ENCODE data around the gene OMP.
"Not testable (repeated sequence)": the region's sequence is repeated elsewhere in the genome, so short reads cannot be mapped to it uniquely, and the experiment has no call there.

Gene OMP

DNA sequence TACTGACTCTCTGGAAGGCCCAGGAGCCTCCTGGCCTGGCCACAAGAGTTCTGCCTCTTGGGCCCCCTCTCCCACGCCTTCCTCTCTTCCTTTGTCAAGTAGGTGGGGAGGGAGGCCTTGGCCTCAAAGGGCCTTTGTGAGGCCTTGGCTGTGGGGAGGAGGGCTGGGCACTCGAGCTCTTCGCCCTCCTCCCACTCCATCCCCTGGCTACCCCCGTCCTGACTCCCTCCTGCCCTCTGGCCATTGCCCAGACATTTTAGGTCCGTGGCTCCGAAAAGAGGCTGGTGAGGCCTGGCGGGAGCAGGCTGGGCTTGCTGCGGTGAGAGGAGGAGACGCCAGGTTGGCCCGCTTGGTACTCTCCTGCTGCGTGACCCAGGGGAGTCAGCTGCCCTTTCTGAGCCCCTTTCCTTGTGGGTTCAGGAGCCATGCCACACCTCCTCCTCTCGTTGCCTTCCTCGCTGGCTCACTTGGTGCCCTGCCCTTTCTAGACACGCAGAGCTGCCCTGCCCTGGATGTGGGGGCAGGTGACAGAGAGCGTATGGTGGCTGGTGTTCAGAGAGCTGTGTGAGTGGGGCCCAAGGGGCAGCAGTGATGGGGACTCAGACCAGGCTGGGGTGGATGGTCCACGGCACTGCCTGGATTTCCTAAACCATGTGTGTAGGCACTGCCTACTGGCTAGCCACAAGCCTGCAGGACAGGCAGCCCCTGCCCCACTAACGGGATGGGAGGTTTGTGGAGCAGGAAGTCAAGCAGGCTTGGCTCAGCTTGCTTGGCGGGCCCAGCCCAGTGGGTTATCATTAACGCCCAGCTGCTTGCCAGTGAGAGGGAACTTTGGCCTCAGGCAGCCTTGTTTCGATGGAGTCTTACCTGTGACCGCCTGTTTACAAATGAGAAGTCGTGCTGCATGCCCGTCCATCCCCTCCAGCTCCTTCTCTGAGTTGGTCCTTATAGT is 15.8 kb upstream of the OMP start:
- DNase-seq (ENCODE audit: low spot score), result no peak

DNA sequence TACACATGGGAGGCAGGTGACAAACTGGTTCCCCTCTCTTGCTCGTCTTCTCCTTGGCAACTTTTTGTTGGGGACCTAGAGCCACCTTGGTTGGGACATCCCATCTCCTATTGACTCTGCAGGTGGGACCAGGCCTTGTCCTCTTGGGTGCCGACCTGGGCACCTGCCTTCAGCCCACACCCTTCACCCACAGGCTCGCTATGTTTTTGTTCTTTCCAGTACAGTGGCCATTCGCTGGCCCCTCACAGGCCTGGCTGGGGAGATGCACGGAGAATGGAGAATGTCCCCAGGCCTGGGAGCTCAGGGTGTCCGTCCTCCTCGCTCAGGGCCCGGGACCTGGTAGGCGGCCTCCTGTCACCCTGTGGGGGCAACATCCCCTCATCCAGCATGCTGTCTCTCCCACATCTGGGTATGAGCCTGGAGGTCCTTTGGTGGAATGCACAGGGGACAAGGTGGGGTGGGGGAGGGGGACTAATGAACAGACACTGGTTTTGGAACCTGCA is 14.9 kb upstream of the OMP start:
- no peak for DNase-seq (ENCODE audit: low spot score)

DNA sequence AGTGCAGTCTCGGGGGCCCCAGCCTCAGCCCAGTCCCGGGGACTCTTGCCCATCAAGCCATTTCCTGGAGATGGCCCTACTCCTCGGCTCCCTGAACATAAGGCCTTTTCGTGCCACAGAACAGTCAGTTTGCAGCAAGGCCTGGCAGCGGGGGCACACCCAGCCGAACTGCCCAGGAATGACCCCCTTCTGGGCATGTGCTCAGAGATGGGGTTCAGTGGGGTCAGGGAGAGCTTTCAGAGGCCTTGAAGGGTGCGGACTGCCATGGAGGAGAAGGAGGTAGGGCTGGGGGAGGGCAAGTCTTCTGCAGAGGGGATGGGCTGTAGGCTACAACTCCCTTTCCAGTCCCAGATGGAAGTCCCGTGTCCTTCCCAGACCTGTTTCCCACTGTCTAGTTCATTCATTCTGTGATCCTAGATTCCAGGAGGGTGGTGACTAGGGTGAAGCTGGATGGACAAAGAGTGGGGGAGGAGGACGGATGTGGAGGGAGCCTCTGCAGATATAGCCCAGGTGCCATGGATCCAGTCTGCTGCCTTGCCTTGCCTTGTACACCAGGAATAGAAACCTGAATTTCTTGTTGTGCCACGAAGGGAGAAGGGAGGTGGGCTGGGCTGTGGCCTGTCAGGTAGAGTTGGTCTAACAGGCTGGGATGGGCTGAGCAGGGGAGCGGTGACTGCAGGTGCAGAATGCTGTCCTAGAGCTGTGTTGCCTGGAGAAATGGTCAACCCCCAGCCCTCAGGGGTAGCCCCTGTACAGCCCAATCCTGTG is 14.2 kb upstream of the OMP start:
- no peak for DNase-seq (ENCODE audit: low spot score)

DNA sequence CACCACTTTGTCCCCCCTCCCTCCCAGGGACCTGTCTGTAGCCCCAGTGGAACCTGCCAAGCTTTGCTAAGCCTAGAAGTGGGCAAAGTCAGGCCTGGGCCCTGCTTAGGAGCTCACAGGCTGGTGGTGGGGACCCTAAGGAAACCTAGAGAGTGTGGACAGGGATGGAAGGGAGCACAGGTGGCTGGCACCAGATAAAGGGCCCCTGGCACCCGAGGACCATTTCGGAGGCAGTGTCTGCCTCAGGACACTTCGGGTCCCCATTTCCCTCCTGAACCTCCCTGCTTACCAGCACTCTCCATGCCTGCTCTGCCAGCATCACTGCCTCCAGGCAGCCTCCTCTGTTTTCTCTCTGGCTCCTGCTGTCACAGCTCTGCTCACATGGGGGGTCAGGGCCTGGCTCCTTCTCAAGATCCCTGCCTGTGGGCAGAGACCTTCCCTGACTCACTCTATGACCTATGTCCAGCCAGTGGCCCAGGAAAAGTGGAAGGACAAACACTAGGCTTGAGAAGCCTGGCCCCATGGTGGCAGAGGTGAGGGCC is 13.6 kb upstream of the OMP start:
- DNase-seq (ENCODE audit: low spot score), result no peak

DNA sequence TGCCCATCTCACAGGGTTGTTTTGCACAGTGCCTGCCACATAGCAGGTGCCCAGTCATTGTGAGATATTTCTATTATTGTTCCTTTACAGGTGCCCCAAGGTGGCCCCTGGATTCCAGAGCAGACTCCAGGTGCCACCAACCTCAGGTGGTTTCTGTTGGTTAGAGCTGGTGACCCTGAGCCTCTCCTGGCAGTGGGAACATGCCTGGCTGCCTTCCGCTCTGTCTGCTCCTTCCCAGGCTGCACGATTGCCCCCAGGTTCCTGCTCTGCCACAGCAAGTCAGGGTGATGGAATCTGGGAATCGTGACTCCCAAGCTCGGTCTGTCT is 12.6 kb upstream of the OMP start:
- no peak for DNase-seq (ENCODE audit: low spot score)

DNA sequence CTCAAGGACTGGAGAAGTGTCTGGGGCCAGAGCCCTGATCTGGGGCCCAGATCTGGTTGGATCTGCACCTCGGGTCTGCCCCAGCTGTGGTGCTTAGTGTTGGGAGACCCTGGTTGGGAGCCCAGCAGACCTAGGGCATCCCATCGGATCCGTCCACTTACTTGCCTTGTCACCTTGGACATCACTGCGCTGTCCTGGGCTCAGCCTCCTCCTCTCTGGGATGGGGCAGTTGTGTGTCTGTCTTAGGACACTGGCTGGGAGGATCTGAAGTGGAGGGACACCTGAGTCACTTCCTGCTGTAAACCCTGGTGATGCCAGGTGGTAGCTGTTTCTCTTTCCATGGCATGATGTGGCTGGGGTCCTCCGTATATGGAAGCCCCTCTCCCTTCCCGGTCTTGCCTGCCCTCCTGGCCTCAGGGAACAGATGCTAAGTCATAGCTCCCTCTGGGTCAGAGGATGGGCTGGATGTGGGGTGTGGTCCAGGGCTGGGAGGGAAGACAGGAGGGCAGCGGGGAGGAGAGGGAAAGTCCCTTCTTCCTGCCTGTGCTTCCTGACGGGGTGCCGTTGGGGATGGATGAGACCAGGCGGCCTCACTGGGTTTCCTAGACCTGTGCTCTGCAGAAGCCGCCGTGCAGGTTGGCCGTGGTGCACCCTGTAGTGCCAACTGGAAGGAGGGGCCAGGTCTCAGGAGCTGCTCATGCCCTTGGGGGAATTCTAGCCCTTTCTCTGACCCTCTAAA is 12.1 kb upstream of the OMP start:
- DNase-seq (ENCODE audit: low spot score), result no peak

DNA sequence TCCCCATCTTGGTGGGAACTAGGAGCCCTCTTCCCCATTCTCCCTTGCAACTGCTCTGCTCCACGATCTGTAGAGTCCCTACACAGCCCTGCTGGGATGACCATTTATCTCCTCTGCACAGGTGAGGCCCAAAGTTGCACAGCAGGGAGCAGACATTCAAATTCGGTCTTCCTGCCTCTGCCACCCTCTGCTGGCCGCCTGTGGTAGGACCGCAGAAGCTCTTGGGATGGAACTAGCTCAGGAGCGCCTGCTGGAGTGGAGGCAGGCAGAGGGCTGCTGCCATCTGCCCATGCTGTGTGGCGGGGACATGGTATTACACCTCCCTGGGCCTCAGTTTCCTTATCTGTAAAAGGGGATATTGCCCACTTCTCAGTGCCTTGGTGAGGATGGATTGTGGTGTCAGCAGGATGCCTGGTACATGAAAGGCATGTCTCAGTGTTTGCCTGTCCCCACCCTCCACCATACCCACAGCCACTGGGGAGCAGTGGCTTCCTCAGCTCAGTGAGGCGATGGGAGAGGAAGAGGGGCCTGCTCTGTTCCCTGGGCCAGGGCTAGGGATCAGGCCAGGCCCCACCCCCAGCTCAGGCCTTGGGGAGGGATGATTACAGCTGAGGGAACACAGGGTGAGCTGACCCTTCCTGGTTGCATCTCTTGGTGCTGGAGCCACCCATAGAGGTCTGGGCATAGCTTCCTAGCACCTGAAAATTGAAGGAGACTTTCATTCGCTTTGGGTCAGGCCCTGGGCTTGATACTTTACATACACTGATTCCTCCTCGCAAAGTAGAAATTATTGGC is 11.3 kb upstream of the OMP start:
- DNase-seq (ENCODE audit: low spot score), result peak; percentile 78

DNA sequence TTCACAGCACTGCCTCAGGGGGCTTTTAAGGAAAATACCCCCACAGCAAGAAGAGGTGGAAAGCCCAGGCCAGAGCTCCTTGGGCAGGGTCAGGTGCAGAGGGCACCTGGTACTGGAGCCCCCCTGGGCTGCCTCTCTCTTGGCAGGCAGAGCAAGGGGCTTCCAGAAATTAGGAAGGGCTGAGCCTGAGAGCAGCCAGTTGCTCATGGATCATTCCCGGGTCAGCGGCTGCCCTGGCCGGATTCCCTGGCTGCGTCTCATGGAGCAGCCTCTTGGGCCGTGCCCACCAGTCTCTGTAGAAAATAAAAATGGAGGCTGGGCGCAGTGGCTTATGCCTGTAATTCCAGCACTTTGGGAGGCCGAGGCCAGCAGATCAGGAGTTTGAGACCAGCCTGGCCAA is 10.3 kb upstream of the OMP start:
- no peak for DNase-seq (ENCODE audit: low spot score)

DNA sequence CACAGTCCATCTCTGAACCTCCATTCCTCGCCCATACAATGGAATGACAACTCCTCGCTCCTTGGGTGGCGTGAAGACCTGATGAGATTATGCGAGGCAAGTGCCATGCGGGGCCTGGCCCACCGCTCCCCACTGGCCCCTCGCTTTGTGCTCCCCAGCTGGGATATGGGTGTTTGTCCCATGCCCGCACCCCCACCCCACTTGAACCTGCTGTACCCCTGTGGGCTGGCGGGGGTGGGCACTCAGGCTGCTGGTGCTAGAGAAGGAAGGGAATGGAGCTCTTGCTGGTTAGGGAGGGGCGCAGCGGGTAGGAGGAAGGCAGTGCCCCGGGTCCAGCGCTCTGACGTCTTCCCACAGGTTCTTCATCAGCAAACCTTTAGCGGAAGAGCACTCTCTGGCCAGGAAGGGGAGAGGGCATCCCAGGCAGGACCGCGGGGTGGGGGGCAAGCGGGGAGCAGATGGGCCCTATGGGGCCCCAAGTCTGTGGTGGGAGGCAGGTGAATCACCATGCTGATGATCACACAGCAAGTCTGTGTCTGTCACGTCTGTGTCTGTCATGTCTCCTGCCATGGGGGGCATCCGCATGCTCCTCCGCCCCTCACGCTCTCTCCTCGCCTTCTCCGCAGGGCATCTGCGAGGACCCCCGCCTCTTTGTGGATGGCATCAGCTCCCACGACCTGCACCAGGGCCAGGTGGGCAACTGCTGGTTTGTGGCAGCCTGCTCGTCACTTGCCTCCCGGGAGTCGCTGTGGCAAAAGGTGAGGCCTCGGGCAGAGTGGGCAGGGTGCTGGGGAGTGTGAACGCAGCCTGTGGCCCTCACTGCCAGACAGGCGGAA is 9.4 kb upstream of the OMP start:
- no peak for DNase-seq (ENCODE audit: low spot score)

DNA sequence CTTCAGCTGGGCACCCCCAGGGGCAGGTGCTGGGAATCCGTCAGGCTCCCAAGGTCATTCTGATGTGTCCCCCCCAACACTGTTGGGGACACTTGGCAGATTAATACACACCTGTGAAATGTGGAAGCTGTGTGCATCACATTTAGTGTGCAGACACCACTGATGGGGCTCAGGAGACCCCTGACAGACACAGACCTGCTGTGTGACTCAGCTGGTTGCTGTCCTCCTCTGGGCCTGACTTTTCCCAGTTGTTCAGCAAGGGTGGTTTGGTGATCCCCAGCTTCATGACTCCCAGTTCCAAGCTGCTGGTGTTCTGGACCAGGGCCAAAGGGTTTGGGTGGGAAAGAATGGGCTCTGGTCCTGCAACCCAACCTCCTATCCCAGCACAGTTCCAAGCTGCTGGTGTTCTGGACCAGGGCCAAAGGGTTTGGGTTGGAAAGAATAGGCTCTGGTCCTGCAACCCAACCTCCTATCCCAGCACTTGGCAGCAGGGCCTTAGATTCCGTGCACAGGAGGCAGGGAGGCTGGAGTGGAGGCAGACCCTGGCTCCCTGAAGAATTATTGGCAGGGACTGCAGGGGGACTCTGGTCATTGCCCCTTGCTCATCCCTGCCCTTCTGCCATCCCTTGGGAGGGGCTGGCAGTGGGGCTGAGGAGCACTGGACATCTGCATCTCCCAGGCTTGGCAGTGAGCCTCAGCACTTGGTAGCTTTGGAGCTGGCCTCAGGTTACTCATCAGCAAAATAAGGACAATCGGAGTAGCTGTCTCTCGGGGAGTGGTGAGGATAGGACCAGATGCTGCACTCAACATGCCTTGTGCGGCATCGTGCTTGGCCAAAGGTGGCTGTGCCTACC is 8.4 kb upstream of the OMP start:
- DNase-seq (ENCODE audit: low spot score), result no peak

DNA sequence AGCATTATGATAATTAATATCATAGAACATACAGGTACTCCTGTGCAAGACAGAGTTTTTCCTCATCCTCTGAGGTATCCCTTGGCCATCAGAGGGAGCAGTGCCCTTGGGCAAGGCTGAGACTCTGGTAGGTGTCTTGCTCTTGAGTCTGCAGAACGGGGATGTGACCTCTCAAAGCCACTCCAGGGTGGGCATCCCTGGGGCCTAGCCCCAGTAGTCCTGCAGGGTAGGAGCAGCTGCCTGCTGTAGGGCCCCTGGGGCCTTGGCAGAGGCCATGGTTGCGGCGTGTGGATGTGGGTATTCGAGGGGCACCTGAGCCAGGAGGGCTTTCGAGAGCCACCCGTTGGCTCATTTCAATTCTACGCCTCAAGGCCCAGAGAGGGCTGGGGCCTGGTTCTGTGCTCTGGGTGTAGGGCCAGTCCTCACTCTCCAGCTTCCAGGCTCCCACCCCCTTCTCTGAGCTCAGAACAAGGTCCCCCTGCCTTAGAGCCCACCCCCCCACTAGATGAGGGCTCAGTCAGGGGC is 7.7 kb upstream of the OMP start:
- no peak for DNase-seq (ENCODE audit: low spot score)

DNA sequence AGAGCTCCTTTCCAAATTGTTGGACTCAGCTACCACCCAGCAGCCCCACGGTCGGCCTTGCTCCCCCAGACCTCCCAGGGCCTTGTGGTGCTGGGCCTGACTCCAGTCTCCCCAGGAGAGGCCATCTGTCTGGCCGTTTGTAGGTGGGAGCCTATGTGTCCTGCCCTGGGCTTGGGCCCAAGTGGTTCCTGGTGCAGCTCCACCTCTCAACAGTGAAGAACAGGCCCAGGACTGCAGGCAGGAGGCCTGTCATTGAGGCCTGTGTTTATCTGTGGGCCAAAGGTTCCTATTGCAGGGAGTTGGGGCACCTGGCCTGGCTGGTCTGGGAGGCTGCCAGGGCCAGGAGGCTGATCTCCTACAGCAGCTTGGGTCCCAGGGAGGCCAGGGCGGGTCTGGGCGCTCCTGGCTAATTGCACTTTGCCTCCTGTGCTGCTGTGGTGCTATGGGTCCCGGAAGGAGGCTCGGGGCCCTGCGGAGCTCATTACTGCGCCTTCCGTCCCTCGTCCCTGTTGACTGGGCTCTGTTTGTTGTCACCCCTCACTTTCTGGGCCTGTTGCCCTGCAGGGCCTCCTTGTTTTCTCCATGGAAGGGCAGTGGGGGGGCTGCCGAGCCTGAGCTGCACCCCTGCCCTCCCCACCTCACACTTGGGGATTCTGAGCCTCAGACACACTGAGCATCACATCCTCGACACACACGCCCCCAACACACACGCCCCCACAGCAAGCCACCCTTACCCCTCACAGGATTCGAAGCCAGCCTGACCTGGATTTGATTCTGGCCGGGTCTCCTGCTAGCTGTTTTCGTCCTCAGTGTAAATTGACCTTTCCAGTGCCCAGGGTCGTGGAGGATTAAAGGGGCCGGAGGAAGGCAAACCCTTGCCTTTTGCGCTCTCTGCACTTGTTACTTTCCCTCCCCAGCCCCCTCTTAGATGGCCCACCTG is 6.8 kb upstream of the OMP start:
- no peak for DNase-seq (ENCODE audit: low spot score)

DNA sequence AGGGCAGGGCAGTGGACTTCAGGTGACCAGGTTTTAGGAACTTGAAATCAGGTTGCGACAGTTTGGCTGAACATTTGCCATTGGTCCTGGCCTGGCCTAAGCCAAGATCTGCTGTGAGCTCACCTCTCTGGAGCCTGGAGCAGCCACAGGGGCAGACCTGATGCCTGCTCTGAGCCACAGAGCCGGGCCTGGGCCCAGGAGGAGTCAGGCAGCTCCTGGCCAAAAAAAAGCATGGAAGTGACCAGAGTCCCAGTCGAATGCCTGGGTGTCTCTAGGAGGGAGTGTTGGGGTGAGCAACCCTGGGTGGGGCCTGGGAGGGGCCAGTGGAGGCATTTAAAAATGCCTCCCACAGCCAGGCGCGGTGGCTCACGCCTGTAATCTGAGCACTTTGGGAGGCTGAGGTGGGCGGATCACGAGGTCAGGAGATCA is 6.0 kb upstream of the OMP start:
- DNase-seq (ENCODE audit: low spot score), result no peak

DNA sequence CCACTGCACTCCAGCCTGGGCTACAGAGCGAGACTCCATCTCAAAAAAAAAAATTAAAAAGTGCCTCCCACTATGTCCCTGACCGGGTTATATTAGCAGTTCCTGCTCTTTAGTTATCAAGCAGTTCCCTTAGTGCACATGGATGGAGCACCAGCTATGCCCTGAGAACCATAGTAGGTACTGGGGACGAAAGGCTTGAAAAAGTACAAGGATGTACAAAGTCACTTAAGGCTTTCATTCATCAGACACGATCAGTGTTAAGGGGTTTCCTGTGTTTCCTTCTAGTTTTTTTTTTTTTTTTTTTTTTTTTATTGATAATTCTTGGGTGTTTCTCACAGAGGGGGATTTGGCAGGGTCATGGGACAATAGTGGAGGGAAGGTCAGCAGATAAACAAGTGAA is 5.5 kb upstream of the OMP start:
- not testable (repeated sequence) for DNase-seq (ENCODE audit: low spot score)

DNA sequence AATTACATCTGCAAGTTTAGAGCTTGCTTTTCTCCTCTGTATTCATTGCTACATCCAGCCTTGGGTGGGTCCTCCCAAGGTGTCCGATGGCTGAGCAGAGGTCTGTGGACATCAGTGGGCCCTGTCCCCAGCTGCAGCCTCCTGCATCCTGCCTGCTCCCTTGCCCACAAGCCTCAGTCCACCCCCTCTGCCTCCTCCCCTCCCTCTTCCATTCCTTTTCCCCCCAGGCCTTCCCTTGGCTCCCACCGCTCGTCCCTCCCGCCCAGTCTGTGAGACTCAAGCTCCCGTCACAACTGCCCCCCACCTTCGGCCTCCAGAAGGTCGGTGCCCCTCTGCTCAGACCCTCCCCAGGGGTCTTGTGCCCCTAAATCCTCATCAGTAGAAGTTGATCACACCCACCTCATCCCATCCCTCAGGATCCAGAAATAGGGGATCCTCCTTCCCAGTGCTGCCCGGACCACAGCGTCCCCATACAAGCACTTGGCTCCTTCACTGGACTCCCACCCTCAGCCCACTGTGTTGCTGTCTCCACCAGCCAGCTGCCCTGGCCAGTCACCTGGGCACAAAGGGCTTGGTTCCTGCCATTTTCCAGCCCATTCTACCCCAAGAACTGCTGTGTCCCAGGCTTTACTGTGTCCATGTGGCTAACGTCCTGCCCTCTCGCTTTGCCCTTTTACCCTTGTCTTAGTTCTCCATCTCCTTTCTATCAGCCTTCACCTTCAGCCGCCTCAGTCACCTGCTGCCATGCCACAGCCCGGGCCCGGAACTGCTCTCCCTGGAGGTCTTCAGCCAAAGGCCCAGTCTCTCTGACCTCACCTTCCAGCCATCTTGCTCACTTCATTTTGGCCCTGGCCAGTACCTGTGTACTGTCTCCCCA is 2.2 kb upstream of the OMP start:
- no peak for DNase-seq (ENCODE audit: low spot score)

DNA sequence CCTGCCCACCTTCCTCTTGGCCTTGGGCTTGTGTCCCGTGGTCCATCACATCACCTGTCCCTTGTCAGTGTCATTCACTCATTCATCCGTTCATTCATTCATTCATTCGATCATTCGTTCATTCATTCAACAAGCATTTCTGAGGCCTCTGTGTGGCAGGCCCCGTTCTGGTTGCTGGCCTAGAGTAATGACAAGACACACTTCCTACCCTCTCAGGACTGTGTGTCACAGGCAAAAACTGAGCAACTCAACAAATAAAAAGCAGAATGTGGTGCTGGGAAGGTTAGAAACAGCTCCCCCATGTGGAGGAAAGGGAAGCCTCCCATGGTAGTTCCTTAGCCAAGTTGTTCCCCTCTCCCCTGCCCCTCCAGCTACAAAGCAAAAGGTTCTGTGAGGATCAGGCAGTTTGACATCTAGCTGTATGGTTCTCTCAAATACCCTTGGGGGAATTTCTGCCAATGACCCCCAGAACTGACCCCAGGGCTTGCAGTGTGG is 1.6 kb upstream of the OMP start:
- peak; percentile 28 for DNase-seq (ENCODE audit: low spot score)

DNA sequence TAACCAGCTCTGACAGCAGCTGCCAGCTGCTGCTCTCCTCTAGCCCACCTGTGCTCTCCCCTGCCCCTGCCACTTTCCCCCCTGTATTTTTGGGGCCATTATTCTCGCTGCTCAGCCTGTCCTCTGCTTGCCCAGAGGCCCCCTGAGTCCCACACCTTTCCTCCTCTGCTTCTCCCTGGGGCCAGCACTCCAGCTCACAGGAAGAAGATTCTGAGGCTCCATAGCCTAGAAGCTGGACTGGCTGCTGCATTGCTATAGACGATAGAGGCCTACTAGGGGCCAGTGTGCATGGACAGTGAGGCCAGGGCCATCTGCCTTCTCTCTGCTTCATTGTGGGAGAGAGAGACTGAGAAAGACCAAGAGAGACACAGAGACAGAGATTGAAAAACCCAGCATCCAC is 679 bp downstream of the OMP start:
- DNase-seq (ENCODE audit: low spot score), result no peak

All from SW480 (cell line).